ENCODE data around the gene DOK6.

GRCh38 chr18:69895066-69896047, 494.7 kb downstream of the DOK6 start:
- no peak for TF ChIP-seq EZH2 (IDR thresholded peaks at IDR 0.05; ENCODE audit: borderline replicate concordance, low read depth, low read length)
- TF ChIP-seq RBM25 (IDR thresholded peaks at IDR 0.05; ENCODE audit: low read depth, low read length, severe bottlenecking): no peak
